Ovary (tissue), 9 donors: Measurements from ENCODE around the gene HSPA9. TPM values are rescaled to one million over a fixed set of nuclear protein-coding genes. Genes with fewer than 3 reads are reported as not detected.

Source experiments
- DNase-seq, 5 donors: peaks; one replicate each; pipeline ENCODE4 v3.0.0-alpha.2; 2019 to 2020
- H3K27ac ChIP-seq, 2 donors: fragments of 200-600 bp; one replicate each; pipeline versions ENCODE4 v1.5.1 to v1.8.0; 2019 to 2022
- H3K27me3 ChIP-seq: fragments of 200-600 bp; one replicate; pipeline ENCODE4 v1.8.0; 2022
- H3K36me3 ChIP-seq: fragments of 200-600 bp; sonication (generic); one replicate; pipeline ENCODE4 v1.5.1; 2019
- H3K4me1 ChIP-seq: one replicate; pipeline ENCODE4 v1.8.1; 2013; ENCODE audit warnings: mild to moderate bottlenecking, moderate library complexity; ENCODE audit not compliant: insufficient read depth
- H3K4me3 ChIP-seq: fragments of 200-600 bp; sonication (generic); one replicate; pipeline ENCODE4 v1.5.1; 2017
- H3K9me3 ChIP-seq, 2 donors: fragments of 200-600 bp in 1 of 2; sonication (generic) in 1 of 2; one replicate each; pipeline versions ENCODE4 v1.5.1 to v1.8.1; 2013 to 2019; ENCODE audit warnings: mild to moderate bottlenecking in 1 of 2, moderate library complexity in 1 of 2
- EP300 ChIP-seq: sonication (generic); formaldehyde crosslinking; IDR thresholded peaks from one replicate; pipeline ENCODE4 v1.6.1; 2017; ENCODE audit warnings: antibody characterized with exemption
- POLR2A ChIP-seq: fragments of 450-650 bp; IDR thresholded peaks from one replicate; pipeline ENCODE4 v1.6.1; 2017; ENCODE audit warnings: antibody characterized with exemption, mild to moderate bottlenecking, moderate library complexity
- whole genome bisulfite sequencing, 3 donors: extraction: QIAGEN DNeasy Blood & Tissue Kit in 1 of 3; methylation state at CpG; one replicate each; pipeline versions ENCODE4 v1.1.5 to v1.1.7; 2013 to 2017; 5-methylcytosine and 5-hydroxymethylcytosine counted together
- intact Hi-C, 4 donors: fragments of 100-400 bp; cut with DNase I; formaldehyde crosslinking; loops; one replicate each; pipeline versions ENCODE4 v1.11.0 to v1.15.1; 2022 to 2023
- polyA plus RNA-seq, 2 donors: library from polyadenylated mRNA; stranded (reverse); fragments of 200-250 nt in 1 of 2; fragments of 350-450 nt in 1 of 2; fragmentation: Illumina TruSeq in 1 of 2; extraction: RNeasy Lipid Tissue Mini Kit (QIAGEN cat#74804) in 1 of 2; gene quantifications; one replicate each; pipeline ENCODE4 v1.2.3, GENCODE V29; 2013 to 2014
- total RNA-seq, 7 donors: library from RNA; depleted of rRNA in 2 of 7; stranded (reverse); fragments of >200 nt in 2 of 7; fragmentation: NEBNext Ultra II Directional in 3 of 7; extraction: Animal tissue kit (Norgen Biotek cat#: 25700) in 3 of 7; gene quantifications; one replicate each; pipeline versions ENCODE4 v1.1.0 to v1.2.4, GENCODE V29; 2016 to 2023
- TF ChIP-seq, protein P1 (sequence below), 3 donors: fragments of 450-650 bp in 2 of 3; fragments of 200-600 bp in 1 of 3; IDR thresholded peaks; one replicate each; pipeline versions ENCODE4 v1.5.1 to v1.8.0; 2016 to 2022; ENCODE audit warnings: antibody characterized with exemption in 3 of 3, mild to moderate bottlenecking in 1 of 3
- donor health status: DM: no; HTN: no; CAD: no; lungs with moderate emphysema.
- donor health status: DM: no; HTN: no; CAD: no.
- donor health status: Bipolar disorder and iron deficiency.
- donor health status: DM: yes; HTN: yes; CAD: no.
- donor health status: DM: no; HTN: no; CAD: no.
- donor health status: DM: yes; HTN: yes; CAD: no.

The HSPA9 gene
- total and polyA plus RNA-seq, 9 donors: 85.4 to 340 (median 180) TPM

DNA sequence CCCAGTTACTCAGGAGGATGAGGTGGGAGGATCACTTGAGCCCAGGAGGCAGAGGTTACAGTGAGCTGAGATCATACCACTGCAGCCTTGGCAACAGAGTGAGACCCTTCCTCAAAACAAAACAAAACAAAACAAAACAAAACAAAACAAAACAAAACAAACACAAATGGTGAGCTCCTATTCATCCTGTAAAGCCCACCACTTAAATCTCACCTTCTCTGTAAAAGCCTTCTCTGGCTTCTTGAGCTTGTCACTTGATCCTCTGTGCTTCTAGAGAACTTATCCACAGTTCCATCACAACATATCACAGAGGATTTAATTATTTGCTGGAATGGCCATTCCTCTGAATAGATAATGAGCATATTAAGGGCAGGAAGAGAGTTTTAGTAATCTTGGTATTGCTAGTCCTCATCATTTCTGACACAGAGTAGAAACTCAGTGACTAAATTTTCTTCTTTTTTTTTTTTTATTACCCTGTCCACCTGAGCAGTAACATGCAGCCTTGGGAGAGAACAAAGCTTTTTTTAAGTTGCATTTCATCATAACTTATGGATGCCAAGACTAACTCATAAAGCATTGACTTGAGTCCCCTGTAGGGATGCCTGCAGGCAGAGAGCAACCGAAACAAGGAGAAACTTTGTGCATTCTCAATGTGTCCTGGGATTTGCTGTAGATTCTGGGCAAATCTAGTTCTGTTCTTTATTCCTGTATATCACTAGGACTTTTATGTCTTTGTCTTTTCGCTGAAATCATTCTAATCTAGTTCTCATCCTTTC, 13.0 kb upstream of the HSPA9 start:
- Histone ChIP-seq H3K9me3 (no peaks in the 10 kb centered on the region), H3K4me1 (no peaks in the 10 kb centered on the region), H3K36me3 (no peaks in the 10 kb centered on the region), H3K27ac (no peak overlapping the region), H3K27me3 (no peaks in the 10 kb centered on the region), H3K4me3 (no peak overlapping the region)
- intact Hi-C loops: loop anchor here in 3 of 4 donors (5.0 to 10.0 kb wide), 3 partner anchors 667 to 679 kb away; no protein-coding TSS in a partner anchor
- no peak for DNase-seq
- TF ChIP-seq, protein P1, sequence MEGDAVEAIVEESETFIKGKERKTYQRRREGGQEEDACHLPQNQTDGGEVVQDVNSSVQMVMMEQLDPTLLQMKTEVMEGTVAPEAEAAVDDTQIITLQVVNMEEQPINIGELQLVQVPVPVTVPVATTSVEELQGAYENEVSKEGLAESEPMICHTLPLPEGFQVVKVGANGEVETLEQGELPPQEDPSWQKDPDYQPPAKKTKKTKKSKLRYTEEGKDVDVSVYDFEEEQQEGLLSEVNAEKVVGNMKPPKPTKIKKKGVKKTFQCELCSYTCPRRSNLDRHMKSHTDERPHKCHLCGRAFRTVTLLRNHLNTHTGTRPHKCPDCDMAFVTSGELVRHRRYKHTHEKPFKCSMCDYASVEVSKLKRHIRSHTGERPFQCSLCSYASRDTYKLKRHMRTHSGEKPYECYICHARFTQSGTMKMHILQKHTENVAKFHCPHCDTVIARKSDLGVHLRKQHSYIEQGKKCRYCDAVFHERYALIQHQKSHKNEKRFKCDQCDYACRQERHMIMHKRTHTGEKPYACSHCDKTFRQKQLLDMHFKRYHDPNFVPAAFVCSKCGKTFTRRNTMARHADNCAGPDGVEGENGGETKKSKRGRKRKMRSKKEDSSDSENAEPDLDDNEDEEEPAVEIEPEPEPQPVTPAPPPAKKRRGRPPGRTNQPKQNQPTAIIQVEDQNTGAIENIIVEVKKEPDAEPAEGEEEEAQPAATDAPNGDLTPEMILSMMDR (IDR thresholded peaks at IDR 0.05): no peak
- TF ChIP-seq EP300: no peak
- no peak for TF ChIP-seq POLR2A
- 88 to 94% (median 93%) methylated on average over 2 of the region's 2 CpGs for WGBS, 3 donors

DNA sequence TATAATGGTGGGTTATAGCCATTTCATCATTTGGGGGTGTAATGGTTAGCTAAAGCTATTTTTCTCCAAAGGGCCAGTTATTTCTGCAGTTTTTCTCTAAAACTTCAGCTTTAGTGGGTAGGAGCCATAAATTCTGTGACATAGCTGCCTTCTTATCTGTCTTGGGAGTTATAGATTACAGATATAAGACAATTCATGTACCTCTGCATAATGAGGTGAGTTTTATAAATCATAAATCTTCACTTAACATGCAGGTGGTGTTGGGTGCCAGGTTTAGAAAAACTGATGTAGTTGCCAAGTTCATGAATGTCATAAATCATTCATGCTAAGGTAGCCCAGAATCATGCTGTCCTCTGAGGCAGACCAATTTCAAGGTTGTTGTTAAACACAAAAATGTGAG, 10.0 kb upstream of the HSPA9 start:
- DNase-seq: no peak
- no peak overlapping the region for H3K4me3 ChIP-seq
- no peak overlapping the region for H3K27ac ChIP-seq
- no peaks in the 10 kb centered on the region for H3K9me3 ChIP-seq
- no peaks in the 10 kb centered on the region for H3K36me3 ChIP-seq
- intact Hi-C loops: loop anchor here in 3 of 4 donors (5.0 to 10.0 kb wide), 3 partner anchors 670 to 682 kb away; no protein-coding TSS in a partner anchor
- H3K27me3 ChIP-seq: no peaks in the 10 kb centered on the region
- H3K4me1 ChIP-seq: no peaks in the 10 kb centered on the region
- no peak for TF ChIP-seq EP300
- TF ChIP-seq, protein P1 (IDR thresholded peaks at IDR 0.05): no peak
- no peak for TF ChIP-seq POLR2A

DNA sequence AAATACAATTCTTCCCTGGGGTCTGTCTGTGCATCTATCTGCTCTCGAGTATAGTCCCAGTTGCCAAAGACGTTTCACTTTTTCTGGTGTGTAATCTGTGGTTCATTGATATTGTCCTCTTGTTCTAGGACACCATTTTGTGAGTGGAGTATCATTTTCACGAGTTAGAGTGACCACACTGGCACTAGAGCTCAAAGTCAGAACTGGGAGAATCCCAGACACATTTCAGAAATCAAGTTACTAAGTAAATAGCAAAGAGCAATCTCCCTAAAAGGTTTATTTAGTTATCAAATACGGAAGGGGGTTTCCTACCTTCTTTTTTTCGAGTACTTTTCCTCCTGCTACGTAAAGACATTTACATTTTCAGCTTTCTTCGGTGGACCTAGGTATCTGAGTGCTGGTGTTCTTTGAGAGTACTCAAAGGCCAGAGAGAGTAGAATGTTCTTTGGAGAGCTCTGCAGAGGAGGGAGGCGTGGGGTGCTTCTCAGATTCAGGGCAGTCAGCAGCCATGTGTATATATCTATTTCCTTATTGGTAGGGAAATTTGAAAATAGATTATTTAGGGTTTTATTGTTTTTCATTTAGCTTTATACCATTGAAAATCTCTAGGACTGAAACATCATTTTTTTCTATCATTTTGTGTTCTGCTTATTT, 8.9 kb upstream of the HSPA9 start:
- Histone ChIP-seq H3K9me3 (no peaks in the 10 kb centered on the region), H3K4me1 (no peaks in the 10 kb centered on the region), H3K27ac (no peak overlapping the region), H3K27me3 (no peaks in the 10 kb centered on the region), H3K36me3 (no peaks in the 10 kb centered on the region), H3K4me3 (no peak overlapping the region)
- no peak for DNase-seq
- intact Hi-C loops: loop anchor here in 2 of 4 donors (10.0 kb wide), 2 partner anchors 671 to 681 kb away; no protein-coding TSS in a partner anchor
- 75 to 81% (median 80%) methylated on average over 8 of the region's 8 CpGs for WGBS, 3 donors
- no peak for TF ChIP-seq EP300
- TF ChIP-seq POLR2A: no peak
- TF ChIP-seq, protein P1 (IDR thresholded peaks at IDR 0.05): no peak

DNA sequence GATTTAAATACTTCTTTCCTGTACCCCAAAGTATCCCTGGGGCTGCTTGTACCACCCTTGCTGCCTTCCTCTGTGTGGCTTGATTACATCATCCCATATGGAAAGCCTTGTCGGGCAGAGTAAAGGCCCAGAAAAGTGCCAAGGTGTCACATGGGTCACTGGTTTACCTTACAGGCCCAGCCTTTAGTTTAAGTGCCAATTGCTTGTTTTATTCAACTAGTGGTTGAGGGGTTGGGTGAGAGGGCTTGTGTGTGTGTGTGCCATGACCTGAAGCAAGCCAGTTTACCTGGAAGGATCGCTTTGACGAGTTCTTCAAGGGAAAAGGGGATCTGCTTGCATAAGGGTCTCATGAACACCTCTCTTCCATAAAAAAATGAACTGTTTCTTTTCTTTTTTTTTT, 7.8 kb upstream of the HSPA9 start:
- Histone ChIP-seq H3K4me1 (no peaks in the 10 kb centered on the region), H3K9me3 (no peaks in the 10 kb centered on the region), H3K4me3 (no peak overlapping the region), H3K36me3 (no peaks in the 10 kb centered on the region), H3K27me3 (no peaks in the 10 kb centered on the region), H3K27ac (no peak overlapping the region)
- intact Hi-C loops: loop anchor here in 2 of 4 donors (10.0 kb wide), 2 partner anchors 672 to 682 kb away; no protein-coding TSS in a partner anchor
- 91 to 97% (median 95%) methylated on average over 3 of the region's 3 CpGs for WGBS, 3 donors
- TF ChIP-seq, protein P1 (IDR thresholded peaks at IDR 0.05): no peak
- TF ChIP-seq POLR2A: no peak
- TF ChIP-seq EP300: no peak
- DNase-seq: no peak
